SK-N-SH treated with all-trans-retinoic acid at 6 μM for 48 hours (cell line): ENCODE results near the gene PIK3CD.

Source experiments
- ATAC-seq: fragments of 200-7000 bp; cut with Tn5 transposase; 3 replicates; pipeline ENCODE4 v1.9.1; 2020; ENCODE audit warnings: mild to moderate bottlenecking, moderate library complexity
- ARNTL ChIP-seq: fragments of 450-650 bp; formaldehyde crosslinking; IDR thresholded peaks from 2 replicates; pipeline ENCODE4 v1.5.0; 2020; ENCODE audit warnings: low read depth, mild to moderate bottlenecking, moderate library complexity, borderline replicate concordance
- CREB5 ChIP-seq: fragments of 250-450 bp; sonication (Bioruptor Pico); IDR thresholded peaks from 2 replicates; pipeline ENCODE4 v1.5.1; 2020; ENCODE audit warnings: low read depth, mild to moderate bottlenecking, moderate library complexity
- CSDC2 ChIP-seq: fragments of 250-450 bp; sonication (Bioruptor Pico); IDR thresholded peaks from 2 replicates; pipeline ENCODE4 v1.5.0; 2020; ENCODE audit warnings: mild to moderate bottlenecking, moderate library complexity
- CSRNP3 ChIP-seq: fragments of 250-450 bp; sonication (Bioruptor Pico); IDR thresholded peaks from 2 replicates; pipeline ENCODE4 v1.5.1; 2021; ENCODE audit warnings: mild to moderate bottlenecking, moderate library complexity
- GLIS3 ChIP-seq: fragments of 250-450 bp; sonication (Bioruptor Pico); IDR thresholded peaks from 2 replicates; pipeline ENCODE4 v1.5.0; 2020; ENCODE audit warnings: mild to moderate bottlenecking, moderate library complexity
- ISL1 ChIP-seq: fragments of 250-450 bp; sonication (Bioruptor Pico); IDR thresholded peaks from 2 replicates; pipeline ENCODE4 v2.1.2; 2022; ENCODE audit warnings: mild to moderate bottlenecking, moderate library complexity
- OSR1 ChIP-seq: fragments of 250-450 bp; sonication (Bioruptor Pico); IDR thresholded peaks from 2 replicates; pipeline ENCODE4 v1.8.0; 2022; ENCODE audit warnings: moderate library complexity, mild to moderate bottlenecking, inconsistent platforms
- POU6F1 ChIP-seq: fragments of 250-450 bp; sonication (Bioruptor Pico); IDR thresholded peaks from 2 replicates; pipeline ENCODE4 v1.8.0; 2021; ENCODE audit warnings: low read depth, mild to moderate bottlenecking, moderate library complexity, borderline replicate concordance
- PPARA ChIP-seq: fragments of 250-450 bp; sonication (Bioruptor Pico); IDR thresholded peaks from 2 replicates; pipeline ENCODE4 v1.5.0; 2020; ENCODE audit warnings: mild to moderate bottlenecking, borderline replicate concordance
- RARB ChIP-seq: fragments of 250-450 bp; sonication (Bioruptor Pico); IDR thresholded peaks from 2 replicates; pipeline ENCODE4 v1.8.0; 2021; ENCODE audit warnings: mild to moderate bottlenecking, moderate library complexity
- SNAI2 ChIP-seq: fragments of 250-450 bp; sonication (Bioruptor Pico); IDR thresholded peaks from 2 replicates; pipeline ENCODE4 v1.5.0; 2020; ENCODE audit warnings: mild to moderate bottlenecking, moderate library complexity
- TCF4 ChIP-seq: fragments of 250-450 bp; sonication (Bioruptor Pico); IDR thresholded peaks from 2 replicates; pipeline ENCODE4 v1.8.0; 2021; ENCODE audit warnings: mild to moderate bottlenecking, moderate library complexity, borderline replicate concordance
- TOX ChIP-seq: fragments of 250-450 bp; sonication (Bioruptor Pico); IDR thresholded peaks from 2 replicates; pipeline ENCODE4 v1.8.0; 2021; ENCODE audit warnings: mild to moderate bottlenecking, moderate library complexity, borderline replicate concordance
- TSHZ2 ChIP-seq: fragments of 250-450 bp; sonication (Bioruptor Pico); IDR thresholded peaks from 2 replicates; pipeline ENCODE4 v1.5.0; 2020; ENCODE audit warnings: mild to moderate bottlenecking, moderate library complexity
- ZC3H10 ChIP-seq: fragments of 250-450 bp; sonication (Bioruptor Pico); IDR thresholded peaks from 2 replicates; pipeline ENCODE4 v1.5.1; 2021; ENCODE audit warnings: mild to moderate bottlenecking, moderate library complexity
- ZFP3 ChIP-seq: fragments of 250-450 bp; sonication (Bioruptor Pico); IDR thresholded peaks from 2 replicates; pipeline ENCODE4 v1.5.0; 2020; ENCODE audit warnings: mild to moderate bottlenecking, moderate library complexity
- ZNF565 ChIP-seq: fragments of 450-650 bp; formaldehyde crosslinking; conservative IDR thresholded peaks from 2 replicates; pipeline ENCODE4 v1.5.0; 2020; ENCODE audit warnings: low read depth, mild to moderate bottlenecking, moderate library complexity
- ZNF70 ChIP-seq: fragments of 450-650 bp; formaldehyde crosslinking; IDR thresholded peaks from 2 replicates; pipeline ENCODE4 v1.5.0; 2020; ENCODE audit warnings: mild to moderate bottlenecking, moderate library complexity
- ZNF8 ChIP-seq: fragments of 450-650 bp; formaldehyde crosslinking; IDR thresholded peaks from 2 replicates; pipeline ENCODE4 v1.5.0; 2020; ENCODE audit warnings: mild to moderate bottlenecking, moderate library complexity

Gene PIK3CD

GRCh38 chr1:9626201-9626608 lies 25.3 kb upstream of the PIK3CD start:
- TF ChIP-seq SNAI2 (no peak), ZFP3 (CRISPR knock-in tag) (no peak), CSDC2 (CRISPR knock-in tag) (no peak)
- ATAC-seq: no peak

- TF ChIP-seq CREB5 (CRISPR knock-in tag) (no peak), ISL1 (CRISPR knock-in tag) (no peak), RARB (CRISPR knock-in tag) (no peak), PPARA (no peak), TCF4 (CRISPR knock-in tag) (no peak), POU6F1 (no peak), ZFP3 (CRISPR knock-in tag) (no peak), CSRNP3 (CRISPR knock-in tag) (no peak), OSR1 (no peak), TOX (CRISPR knock-in tag) (no peak), TSHZ2 (CRISPR knock-in tag) (no peak), ARNTL (CRISPR knock-in tag) (no peak), GLIS3 (CRISPR knock-in tag) (no peak), ZC3H10 (CRISPR knock-in tag) (no peak), CSDC2 (CRISPR knock-in tag) (no peak)
These were observed 22.7 kb upstream of the PIK3CD start for GRCh38 chr1:9628541-9629444.

GRCh38 chr1:9629445-9630201 lies 21.9 kb upstream of the PIK3CD start:
- TF ChIP-seq CREB5 (CRISPR knock-in tag) (no peak), ZFP3 (CRISPR knock-in tag) (no peak), ZC3H10 (CRISPR knock-in tag) (no peak), ZNF565 (CRISPR knock-in tag) (no peak), ISL1 (CRISPR knock-in tag) (no peak), ZNF70 (CRISPR knock-in tag) (no peak), CSRNP3 (CRISPR knock-in tag) (no peak), OSR1 (no peak), ZNF8 (CRISPR knock-in tag) (no peak)
- no peak for ATAC-seq

More at GRCh38 chr1:9628541-9629444, 22.7 kb upstream of the PIK3CD start:
- no peak for ATAC-seq
